GM19025 (cell line): ENCODE results near the gene GPR3.

Experiments used
- ATAC-seq: cut with Tn5 transposase; IDR thresholded peaks from one replicate; pipeline ENCODE4 v1.9.1; 2021; ENCODE audit warnings: mild to moderate bottlenecking, low read depth, moderate library complexity; ENCODE audit not compliant: unreplicated experiment

The GPR3 gene

GRCh38 chr1:27358038-27358927 is 34.1 kb upstream of the GPR3 start:
- ATAC-seq = no peak

DNA sequence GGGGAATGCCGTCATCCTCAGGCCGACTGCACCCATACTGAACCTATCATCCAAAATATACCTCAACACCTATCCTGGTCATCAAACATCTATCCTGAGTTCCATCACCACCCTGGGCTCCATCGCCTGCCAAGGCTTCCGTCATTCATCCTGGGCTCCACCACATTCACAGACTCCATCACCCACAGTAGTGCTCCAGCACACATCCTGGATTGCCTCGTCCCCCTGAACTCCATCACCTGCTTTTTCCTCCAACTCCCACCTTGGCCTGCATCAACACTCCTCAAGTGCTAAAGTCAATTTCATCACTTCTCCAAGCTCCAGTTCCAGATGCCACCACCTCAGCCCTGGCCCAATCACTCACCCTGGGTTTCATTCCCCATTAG is 33.5 kb upstream of the GPR3 start:
- no peak for ATAC-seq

DNA sequence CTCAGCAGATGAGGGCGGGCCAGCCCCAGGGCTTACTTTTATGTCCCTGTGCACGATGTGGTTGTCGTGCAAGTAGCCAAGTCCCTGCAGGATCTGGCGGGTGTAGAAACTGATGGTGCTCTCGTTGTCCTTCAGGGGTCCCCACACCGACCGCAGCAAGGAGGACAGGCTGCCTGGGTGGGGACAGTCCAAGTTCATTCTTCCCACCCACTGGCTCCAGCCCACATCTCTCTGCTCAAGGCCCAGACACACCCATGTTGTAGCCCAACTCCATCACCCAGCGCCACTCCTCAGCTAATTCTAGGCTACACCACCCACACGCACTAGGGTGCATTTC is 32.6 kb upstream of the GPR3 start:
- ATAC-seq = no peak

- no peak for ATAC-seq
Measured at GRCh38 chr1:27360159-27361043, 32.0 kb upstream of the GPR3 start.

DNA sequence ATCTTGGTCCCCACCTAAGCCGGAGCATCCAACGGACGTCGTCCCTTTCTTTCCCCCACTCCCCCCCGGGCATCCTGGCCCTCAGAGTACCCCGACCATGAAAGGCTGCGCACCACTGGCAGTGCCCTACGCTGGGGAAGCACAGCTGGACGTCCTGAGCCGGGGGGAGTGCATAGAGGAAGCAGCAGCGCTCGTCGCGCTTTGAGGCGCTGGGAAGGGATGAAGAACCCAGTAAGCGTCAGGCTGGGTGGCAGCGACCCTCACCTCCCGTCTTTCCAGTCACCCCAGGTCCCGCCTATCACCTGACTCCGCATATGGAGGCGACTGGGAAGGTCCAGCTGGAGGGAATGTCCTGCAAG is 31.4 kb upstream of the GPR3 start:
- ATAC-seq = no peak

DNA sequence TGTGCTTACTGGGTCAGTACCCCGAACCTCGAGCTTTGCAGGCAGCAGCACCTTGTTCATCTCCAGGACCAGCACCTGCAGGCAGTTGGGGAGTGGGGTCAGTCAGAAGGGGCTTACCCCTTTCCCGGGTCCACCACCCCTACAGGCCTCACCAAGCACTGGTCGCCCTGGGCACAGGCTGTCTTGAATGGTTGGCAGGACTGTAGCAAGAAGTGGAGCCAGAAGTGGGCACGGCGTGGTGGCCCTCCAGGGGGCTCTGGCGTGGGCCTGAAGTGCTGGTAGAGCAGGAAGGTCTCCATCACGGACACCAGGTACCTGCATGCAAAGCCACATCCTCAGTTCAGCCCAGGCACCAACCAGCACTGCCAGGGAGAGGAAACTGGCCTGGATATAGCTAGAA is 30.9 kb upstream of the GPR3 start:
- ATAC-seq = no peak

DNA sequence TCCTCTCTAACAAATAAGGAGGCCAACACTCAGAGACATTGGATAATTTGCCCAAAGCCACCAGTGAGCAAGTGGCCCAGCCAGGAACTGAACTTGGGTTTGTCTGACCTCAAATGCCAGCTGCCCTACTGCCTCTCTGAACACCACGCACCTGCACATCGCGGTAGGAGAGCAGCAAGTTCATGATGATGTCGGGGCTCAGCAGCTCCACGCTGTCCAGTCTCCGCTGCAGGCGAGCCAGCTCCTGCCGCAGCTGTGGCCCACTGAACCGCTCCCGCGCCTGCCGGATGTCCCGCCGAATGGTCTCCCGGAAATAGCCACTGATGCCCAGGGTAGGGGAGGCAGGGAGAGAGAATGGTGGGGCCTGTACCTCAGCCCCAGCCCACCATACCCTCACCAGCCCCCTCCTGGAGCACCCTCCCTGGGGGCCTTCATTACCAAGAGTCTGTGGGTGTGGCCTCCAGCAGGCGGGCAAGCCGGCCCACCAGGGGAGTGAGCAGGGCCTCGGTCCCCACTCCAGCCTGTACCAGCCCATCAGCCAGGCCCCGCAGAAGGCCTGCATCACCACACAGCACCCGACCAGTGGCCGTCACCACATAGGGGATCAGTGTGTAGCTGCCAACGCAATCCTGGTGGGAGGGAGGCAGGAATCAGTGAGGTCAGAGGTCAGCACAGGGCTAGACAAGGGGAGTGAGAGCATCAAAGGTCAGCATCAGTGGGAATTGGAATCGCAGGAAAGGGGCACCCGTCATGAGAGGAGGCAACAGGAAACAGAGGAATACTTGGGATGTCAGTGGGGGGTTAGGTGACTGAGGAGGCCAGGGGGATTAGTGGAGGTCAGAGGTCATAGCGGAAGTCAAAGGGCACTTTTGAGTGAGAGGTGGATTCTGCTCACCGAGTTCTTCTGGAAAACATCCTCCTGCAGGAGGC is 28.4 kb upstream of the GPR3 start:
- ATAC-seq = no peak

DNA sequence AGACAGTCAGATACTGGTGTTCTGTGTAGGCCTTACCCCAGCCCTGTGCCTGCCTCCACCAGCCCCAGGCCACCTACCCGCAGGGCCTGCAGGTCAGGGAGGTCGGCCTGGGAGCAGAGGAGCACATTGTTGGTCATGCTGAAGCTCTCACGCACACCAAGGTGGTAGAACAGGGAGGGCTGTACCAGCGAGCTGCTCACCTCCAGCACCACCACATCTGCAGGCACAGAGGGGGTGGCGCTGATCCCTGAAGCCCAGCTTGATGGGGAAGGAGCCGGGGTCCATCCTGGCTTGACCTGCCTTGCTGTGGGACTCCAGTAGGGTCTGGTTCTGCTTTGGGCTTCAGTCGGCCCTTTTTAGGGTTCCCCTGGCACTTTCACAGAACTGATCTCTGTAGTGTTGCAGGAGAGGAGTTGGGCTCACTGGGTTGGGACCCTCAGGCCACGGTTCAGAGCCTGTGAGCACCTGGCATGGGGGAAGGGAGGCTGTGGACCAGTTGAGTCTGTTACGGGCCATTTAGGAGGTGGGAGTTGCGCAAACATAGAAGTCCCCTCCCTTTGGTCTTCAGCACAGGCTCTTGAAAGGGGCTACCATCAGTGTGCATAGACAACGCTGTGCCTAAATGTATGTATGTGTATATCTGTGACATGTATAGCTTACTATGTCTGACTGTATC is 27.6 kb upstream of the GPR3 start:
- ATAC-seq = no peak

GRCh38 chr1:27365372-27366112 is 26.9 kb upstream of the GPR3 start:
- no peak for ATAC-seq

DNA sequence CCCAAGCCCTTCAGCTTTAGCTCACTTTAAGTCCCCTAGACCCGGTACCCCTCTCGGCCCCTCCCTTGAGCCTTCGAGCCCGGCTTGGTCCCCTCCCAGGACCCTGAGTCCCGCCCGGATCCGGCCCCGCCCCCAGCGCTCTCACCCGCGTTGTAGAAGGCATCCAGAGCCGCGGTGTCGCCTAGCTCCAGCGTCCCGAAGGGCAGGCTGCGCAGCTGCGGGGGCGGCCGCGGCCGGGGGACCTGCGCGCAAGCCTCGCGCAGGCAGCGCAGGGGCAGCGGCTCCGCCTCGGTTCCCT is 26.4 kb upstream of the GPR3 start:
- no peak for ATAC-seq

- ATAC-seq = no peak
Measured at GRCh38 chr1:27366411-27367159, 25.8 kb upstream of the GPR3 start, which contains the start of gene MAP3K6. TSS of gene MAP3K6 (minus strand) at chr1:27366961. CDS start at chr1:27366597, 364 bp downstream.

DNA sequence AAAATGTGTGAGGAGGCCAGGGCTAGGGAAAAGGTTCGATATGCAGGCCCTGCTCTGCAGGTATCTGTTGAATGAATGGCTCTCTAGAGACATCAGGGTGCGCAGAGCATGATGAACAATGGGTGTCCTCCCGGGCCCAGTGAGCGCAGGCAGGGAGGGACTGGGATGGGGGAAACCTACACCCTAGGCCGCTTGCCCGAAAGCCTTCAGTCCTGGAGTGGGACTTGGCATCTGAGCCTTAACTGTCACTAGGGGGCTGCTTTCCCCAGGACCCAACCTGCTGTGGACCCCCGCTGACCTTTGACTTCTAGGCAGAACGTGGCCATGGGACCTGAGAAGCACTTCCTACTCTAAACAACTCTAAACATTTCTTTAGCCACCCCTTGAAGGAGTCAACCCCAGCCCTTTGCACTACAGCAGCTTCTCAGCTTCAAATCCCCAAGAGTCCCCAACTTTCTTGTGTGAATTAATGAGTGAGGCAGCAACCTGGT is 25.2 kb upstream of the GPR3 start:
- ATAC-seq = no peak

DNA sequence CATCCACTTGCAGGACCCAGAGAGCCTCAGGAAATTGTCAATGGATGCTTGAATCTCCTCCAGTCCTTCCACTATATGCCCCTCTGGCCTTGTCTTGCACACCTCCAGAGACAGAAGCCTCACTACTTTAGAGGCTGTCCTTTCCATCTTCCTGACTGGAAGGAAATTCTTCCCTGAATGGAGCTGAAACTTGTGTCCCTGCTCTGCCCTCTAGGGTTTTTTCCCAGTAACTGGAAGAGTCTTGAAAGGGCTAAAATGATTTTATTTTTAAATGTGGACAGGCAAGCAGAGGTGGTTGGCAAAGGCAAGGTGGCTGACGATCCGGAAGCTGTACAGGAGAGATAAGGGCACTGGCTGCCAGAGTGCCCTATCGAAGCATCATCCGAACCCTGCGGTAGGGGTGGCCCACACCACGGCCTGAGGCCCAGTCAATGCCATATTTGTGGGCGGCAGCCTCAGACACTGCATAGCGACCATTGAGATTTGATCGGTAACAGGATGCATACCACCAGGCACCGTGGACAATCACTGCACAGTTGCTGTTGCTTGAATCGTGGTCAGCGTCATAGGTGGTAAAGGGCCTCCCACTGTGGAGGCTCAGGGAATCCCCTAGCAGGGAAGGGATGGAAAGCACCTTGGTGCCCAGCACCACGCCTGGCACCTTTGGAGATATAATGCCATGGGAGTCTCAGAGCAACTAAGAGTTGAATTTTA is 23.4 kb upstream of the GPR3 start:
- no peak for ATAC-seq

- no peak for ATAC-seq
Measured at GRCh38 chr1:27372022-27372807, 20.2 kb upstream of the GPR3 start.

GRCh38 chr1:27372808-27373690 is 19.4 kb upstream of the GPR3 start:
- ATAC-seq = no peak

DNA sequence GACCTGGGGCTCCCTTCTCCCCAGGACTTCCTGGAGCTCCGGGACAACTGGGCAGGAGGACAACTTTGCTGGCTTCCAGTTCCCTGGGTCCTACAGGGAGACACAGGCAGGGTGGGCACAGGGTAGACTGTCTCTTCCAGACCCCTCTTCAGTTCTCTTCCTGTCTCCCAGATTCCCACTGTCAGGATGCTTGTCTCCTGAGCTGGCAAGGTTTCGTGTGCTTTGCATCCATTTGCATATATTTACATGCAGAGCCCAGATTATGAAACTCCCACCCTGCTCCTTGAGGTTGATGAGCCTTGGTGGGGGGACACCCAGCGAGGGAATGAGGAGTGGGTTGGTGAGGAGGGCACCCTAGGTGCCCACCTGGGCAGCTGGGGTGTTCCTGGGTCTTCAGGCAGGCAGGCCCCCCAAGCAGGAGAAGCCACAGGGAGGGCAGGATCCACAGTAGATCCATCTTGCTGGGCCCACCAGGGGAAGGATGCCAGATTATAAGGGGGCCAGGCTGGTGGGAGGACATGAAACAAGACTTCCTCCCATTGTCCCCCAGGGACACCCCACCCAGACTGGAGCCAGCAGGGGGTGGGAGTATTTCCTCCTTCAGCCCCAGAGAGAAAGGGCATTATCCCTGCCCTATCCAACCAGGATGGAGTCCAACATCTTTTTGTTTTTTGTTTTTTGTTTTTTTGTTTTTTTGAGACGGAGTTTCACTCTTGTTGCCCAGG is 17.9 kb upstream of the GPR3 start, which contains the start of gene FCN3:
TSS of gene FCN3 (minus strand) at position 463 of the 725 bp plus-strand sequence. CDS start at position 457, 6 bp downstream.
- no peak for ATAC-seq
